GM20000 (cell line): Measurements from ENCODE around the gene SPZ1.
"Not testable (repeated sequence)": the region's sequence is repeated elsewhere in the genome, so short reads cannot be mapped to it uniquely, and the experiment has no call there.

Source experiments
- DNase-seq: peaks from one replicate; pipeline ENCODE4 v3.0.0; 2012; ENCODE audit warnings: low spot score
- TF ChIP-seq, protein P1 (sequence below): IDR thresholded peaks from 2 replicates; pipeline ENCODE4 v1.5.1; 2012; ENCODE audit warnings: mild to moderate bottlenecking, control low read depth; ENCODE audit errors: extremely low read depth, missing control alignments

Gene SPZ1

DNA sequence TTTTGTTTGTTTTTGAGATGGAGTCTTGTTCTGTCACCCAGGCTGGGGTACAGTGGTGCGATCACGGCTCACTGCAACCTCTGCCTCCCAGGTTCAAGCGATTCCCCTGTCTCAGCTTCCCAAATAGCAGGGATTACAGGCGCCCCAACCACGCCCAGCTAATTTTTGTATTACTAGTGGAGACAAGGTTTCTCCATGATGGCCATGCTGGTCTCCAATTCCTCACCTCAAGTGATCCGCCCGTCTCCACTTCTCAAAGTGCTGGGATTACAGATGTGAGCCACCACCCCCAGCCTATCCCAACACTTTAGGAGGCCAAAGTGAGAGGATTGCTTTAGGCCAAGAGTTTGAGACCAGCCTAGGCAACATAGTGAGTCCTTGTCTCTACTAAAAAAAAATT, 19.3 kb downstream of the SPZ1 start:
- TF ChIP-seq, protein P1, sequence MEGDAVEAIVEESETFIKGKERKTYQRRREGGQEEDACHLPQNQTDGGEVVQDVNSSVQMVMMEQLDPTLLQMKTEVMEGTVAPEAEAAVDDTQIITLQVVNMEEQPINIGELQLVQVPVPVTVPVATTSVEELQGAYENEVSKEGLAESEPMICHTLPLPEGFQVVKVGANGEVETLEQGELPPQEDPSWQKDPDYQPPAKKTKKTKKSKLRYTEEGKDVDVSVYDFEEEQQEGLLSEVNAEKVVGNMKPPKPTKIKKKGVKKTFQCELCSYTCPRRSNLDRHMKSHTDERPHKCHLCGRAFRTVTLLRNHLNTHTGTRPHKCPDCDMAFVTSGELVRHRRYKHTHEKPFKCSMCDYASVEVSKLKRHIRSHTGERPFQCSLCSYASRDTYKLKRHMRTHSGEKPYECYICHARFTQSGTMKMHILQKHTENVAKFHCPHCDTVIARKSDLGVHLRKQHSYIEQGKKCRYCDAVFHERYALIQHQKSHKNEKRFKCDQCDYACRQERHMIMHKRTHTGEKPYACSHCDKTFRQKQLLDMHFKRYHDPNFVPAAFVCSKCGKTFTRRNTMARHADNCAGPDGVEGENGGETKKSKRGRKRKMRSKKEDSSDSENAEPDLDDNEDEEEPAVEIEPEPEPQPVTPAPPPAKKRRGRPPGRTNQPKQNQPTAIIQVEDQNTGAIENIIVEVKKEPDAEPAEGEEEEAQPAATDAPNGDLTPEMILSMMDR = no peak

DNA sequence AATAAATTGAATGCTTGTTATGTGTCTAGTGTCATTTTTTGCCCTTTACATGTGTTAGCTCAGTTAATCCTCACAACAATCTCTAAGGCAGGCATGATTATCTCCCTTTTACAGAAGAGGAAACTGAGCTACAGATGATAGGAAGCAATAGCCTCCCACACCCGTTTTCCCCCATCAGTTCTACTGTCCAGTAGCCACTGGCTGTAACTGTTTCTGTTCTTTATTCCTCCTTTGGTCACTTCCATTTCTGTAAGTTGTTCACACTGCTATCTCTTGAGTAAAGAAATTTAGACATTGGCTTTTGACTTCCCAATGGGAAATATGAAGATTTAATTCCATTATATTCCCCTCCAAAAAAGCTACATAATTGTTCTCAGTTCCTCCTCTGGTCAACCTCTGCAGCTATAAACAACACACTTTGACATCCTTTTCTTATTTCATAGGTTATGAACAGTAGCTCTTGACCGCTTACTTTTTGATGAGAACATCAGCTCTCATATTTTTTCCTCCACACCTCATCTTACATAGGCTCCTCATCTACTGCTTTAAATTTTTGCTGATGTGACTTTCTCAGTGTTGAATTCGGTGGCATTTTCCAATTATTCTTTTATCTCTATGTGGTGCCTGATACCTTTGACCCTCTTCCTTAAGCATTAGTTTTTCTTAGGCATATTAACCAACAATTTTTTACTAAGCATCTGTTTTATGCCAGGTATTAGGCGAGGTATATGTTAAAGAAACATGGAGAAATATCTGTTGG, 21.4 kb downstream of the SPZ1 start:
- TF ChIP-seq, protein P1 = no peak
- no peak for DNase-seq

More for the DNA sequence above, 19.3 kb downstream of the SPZ1 start:
- no peak for DNase-seq

DNA sequence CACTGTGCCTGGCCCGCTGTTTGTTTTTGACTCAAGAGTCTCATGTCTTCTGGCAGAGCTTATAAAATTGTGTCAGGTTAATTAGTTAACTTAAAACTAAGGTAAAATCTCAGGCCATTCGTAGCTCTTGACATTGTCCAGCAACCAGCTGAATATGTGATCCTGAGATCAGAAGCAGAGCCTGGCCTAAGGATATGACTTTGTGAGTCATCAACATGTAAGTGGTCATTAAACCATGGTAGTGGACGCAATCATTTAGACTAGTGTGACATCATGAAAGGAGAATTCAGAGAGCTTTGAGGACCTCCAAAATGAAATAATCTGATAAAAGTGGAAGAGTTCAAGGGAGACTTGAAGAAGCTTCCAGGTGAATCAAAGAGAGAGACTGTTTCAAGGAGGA, 23.3 kb downstream of the SPZ1 start:
- no peak for DNase-seq
- TF ChIP-seq, protein P1 = no peak

DNA sequence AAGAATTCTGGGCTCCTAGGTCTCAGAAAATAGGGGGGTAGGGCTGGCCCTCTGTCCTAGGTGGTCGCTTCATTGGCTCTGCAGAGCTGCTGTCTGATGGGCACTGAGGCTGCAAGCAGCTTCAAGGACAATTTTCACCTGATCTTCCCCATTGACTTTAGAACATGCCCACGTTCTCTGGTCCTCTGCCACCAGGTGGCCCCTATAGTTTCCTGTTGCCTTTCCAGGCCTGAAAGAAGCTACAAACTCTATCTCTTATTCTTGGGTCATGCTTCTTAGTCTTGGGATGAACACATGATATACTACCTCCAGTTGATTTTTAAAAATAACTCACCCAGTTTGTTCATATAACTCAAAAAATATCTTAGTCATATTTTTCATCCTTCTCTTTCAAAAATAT, 26.3 kb downstream of the SPZ1 start:
- TF ChIP-seq, protein P1 = peak; percentile 23
- DNase-seq = peak; percentile 44

DNA sequence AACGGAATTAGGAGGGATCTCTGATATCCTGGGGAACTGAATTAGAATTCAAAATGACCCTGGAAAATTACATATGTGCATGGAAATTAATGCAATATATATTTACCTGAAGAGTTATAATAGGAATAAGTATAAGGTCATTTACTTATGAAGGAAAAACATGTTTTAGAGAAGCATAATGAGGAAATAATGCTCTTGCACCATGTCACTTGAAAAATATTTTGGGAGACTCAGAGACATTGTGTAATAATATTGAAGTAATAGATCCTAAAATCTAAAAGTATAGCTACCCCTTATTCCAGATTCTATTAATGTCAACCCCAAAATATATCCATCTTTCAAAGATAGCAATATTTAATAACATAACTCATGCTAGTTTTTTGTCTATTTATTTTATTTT, 28.4 kb downstream of the SPZ1 start:
- no peak for DNase-seq
- TF ChIP-seq, protein P1 = no peak

DNA sequence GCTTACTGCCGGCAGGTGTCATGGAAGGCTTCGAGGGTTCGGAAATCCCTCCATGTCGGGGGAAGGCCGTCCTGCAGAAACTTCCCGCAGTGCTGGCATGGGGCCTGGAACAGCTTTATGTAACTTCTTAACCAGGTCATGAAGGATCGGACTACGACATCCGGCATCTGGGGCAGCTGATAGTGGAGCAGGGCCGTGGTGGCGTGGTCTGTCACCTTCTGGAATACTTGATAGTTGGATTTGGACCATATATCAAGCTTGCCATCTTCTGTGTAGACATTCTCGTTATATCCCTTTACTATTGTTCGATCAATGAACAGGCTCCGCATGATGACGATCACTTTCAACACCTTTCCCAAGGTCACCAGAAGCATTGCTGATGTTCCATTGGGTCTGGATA, 31.2 kb downstream of the SPZ1 start:
- DNase-seq = not testable (repeated sequence)

DNA sequence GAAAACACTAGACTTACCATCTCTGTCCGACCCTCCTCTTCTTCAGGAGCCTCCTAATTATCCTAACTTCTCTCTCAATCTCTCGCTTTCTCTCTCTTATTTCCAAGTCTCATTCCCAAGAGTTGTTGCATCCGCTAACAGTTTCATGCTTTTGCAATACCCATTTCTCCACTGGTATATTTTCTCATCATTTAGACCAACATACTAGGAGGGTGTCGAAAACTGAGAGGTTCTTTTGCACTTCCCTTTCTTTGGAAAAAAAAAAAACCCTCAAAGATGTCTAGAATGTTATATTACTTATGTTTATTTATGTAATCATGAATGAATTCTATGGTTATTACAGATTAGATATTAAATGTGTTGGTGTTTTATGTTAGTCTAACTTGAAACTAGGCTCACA, 35.9 kb downstream of the SPZ1 start:
- DNase-seq = no peak
- TF ChIP-seq, protein P1 = no peak

DNA sequence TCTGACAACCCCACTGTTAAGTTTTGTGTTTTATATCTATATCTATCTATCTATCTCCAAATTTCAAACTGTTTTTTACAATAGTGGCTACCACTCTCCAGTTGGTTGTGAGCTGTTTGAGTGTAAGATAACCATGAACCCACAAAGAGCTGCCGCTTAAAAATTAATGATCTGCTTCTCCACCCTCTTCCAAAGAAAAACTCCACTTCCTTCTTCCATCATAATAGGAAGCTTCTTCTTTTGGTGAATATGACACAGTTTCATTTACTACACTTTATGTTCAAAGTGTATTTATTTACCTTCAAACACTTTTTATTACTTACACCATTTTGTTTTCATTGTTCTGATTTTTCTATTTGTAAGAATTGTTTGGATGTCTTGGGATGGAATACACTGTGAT, 37.9 kb downstream of the SPZ1 start:
- DNase-seq = no peak
- TF ChIP-seq, protein P1 = no peak
